Measurements from ENCODE around the gene NPFFR1. TPM values are rescaled to one million over a fixed set of nuclear protein-coding genes. Genes with fewer than 3 reads are reported as not detected.

NPFFR1 gene
- total RNA-seq, 2 donors from 2014 or later = 0.02 TPM; not detected in 1

GRCh38 chr10:70233939-70234300 is 49.9 kb downstream of the NPFFR1 start:
- peaks cover 13% of the 10 kb centered on the region for H3K9me3 ChIP-seq (ENCODE audit: control insufficient read depth, low read length)
- Mint-ChIP-seq H3K27ac (peak overlapping the region; percentile 96), H3K4me1 (peaks cover 4% of the 10 kb centered on the region), H3K9me3 (peaks cover 21% of the 10 kb centered on the region), H3K4me3 (peak overlapping the region; percentile 83), H3K36me3 (ENCODE audit: low read depth) (peaks cover 13% of the 10 kb centered on the region), H3K27me3 (ENCODE audit: insufficient read depth) (peaks cover 18% of the 10 kb centered on the region)
- H3K27me3 ChIP-seq (ENCODE audit: control insufficient read depth, insufficient read depth, low read length, poor library complexity, severe bottlenecking) = no peaks in the 10 kb centered on the region
- peaks cover 13% of the 10 kb centered on the region for H3K36me3 ChIP-seq (ENCODE audit: control insufficient read depth, insufficient read depth, low read length)
- TF ChIP-seq CTCF (conservative IDR thresholded peaks at IDR 0.05) = no peak
- H3K4me1 ChIP-seq (ENCODE audit: control insufficient read depth, insufficient read depth, low read length) = no peaks in the 10 kb centered on the region
- no peak overlapping the region for H3K27ac ChIP-seq (ENCODE audit: low read depth, low read length)
- peak overlapping the region; percentile 90 for H3K4me3 ChIP-seq (ENCODE audit: low read length)
- DNase-seq = peak; percentile 64
- H3K9ac ChIP-seq (ENCODE audit: extremely low read depth, low read length, poor library complexity, severe bottlenecking) = peak overlapping the region; percentile 58
- WGBS, 2 experiments (ENCODE audit: insufficient coverage in 1 of 2, insufficient read length in 1 of 2) = 29% methylated on average over 4 of the region's 8 CpGs; no CpG with 5 or more reads in 1 of the 2 experiments

GRCh38 chr10:70233109-70233938 is 50.5 kb downstream of the NPFFR1 start, which contains the start of gene PPA1:
Gene PPA1 (minus strand): TSS chr10:70233429. CDS start chr10:70233327, 102 bp downstream.
- Histone ChIP-seq H3K9me3 (ENCODE audit: control insufficient read depth, low read length) (peaks cover 13% of the 10 kb centered on the region), H3K4me3 (ENCODE audit: low read length) (peak within 1 kb of the TSS; percentile 90), H3K27me3 (ENCODE audit: control insufficient read depth, insufficient read depth, low read length, poor library complexity, severe bottlenecking) (no peaks in the 10 kb centered on the region), H3K36me3 (ENCODE audit: control insufficient read depth, insufficient read depth, low read length) (peaks cover 19% of the 10 kb centered on the region), H3K4me1 (ENCODE audit: control insufficient read depth, insufficient read depth, low read length) (no peaks in the 10 kb centered on the region), H3K27ac (ENCODE audit: low read depth, low read length) (peak within 1 kb of the TSS; percentile 16), H3K9ac (ENCODE audit: extremely low read depth, low read length, poor library complexity, severe bottlenecking) (peak within 1 kb of the TSS; percentile 82)
- peaks cover 17% of the 10 kb centered on the region for H3K27me3 Mint-ChIP-seq (ENCODE audit: insufficient read depth)
- H3K36me3 Mint-ChIP-seq (ENCODE audit: low read depth) = peaks cover 17% of the 10 kb centered on the region
- 0 to 1% methylated on average over 37 to 73 of the region's 74 CpGs for WGBS, 2 experiments (ENCODE audit: insufficient coverage in 1 of 2, insufficient read length in 1 of 2)
- peaks cover 17% of the 10 kb centered on the region for H3K9me3 Mint-ChIP-seq
- H3K4me3 Mint-ChIP-seq = peak within 1 kb of the TSS; percentile 83
- peak; percentile 66 for TF ChIP-seq CTCF (conservative IDR thresholded peaks at IDR 0.05)
- DNase-seq = peak; percentile 99
- H3K4me1 Mint-ChIP-seq = peaks cover 4% of the 10 kb centered on the region
- H3K27ac Mint-ChIP-seq = peak within 1 kb of the TSS; percentile 96

- peak overlapping the region; percentile 82 for H3K9ac ChIP-seq (ENCODE audit: extremely low read depth, low read length, poor library complexity, severe bottlenecking)
- H3K4me1 ChIP-seq (ENCODE audit: control insufficient read depth, insufficient read depth, low read length) = no peaks in the 10 kb centered on the region
- Mint-ChIP-seq H3K4me3 (peak overlapping the region; percentile 83), H3K9me3 (peaks cover 12% of the 10 kb centered on the region), H3K27ac (peak overlapping the region; percentile 94), H3K4me1 (peaks cover 4% of the 10 kb centered on the region), H3K36me3 (ENCODE audit: low read depth) (peaks cover 15% of the 10 kb centered on the region), H3K27me3 (ENCODE audit: insufficient read depth) (peaks cover 15% of the 10 kb centered on the region)
- DNase-seq = no peak
- WGBS, 2 experiments (ENCODE audit: insufficient coverage in 1 of 2, insufficient read length in 1 of 2) = 0% methylated on average over 10 to 17 of the region's 18 CpGs
- H3K27ac ChIP-seq (ENCODE audit: low read depth, low read length) = no peak overlapping the region
- peaks cover 25% of the 10 kb centered on the region for H3K36me3 ChIP-seq (ENCODE audit: control insufficient read depth, insufficient read depth, low read length)
- peak overlapping the region; percentile 90 for H3K4me3 ChIP-seq (ENCODE audit: low read length)
- H3K27me3 ChIP-seq (ENCODE audit: control insufficient read depth, insufficient read depth, low read length, poor library complexity, severe bottlenecking) = no peaks in the 10 kb centered on the region
- H3K9me3 ChIP-seq (ENCODE audit: control insufficient read depth, low read length) = peaks cover 8% of the 10 kb centered on the region
- TF ChIP-seq CTCF (conservative IDR thresholded peaks at IDR 0.05) = no peak
Measured at GRCh38 chr10:70232859-70233108, 51.0 kb downstream of the NPFFR1 start.
